Keratinocyte (primary cell): ENCODE measurements around the gene DACH1. TPM values are rescaled to one million over a fixed set of nuclear protein-coding genes. Genes with fewer than 3 reads are reported as not detected.

Experiments
- DNase-seq: peaks from one replicate; pipeline ENCODE4 v3.0.0-alpha.2; 2011; ENCODE audit warnings: low read depth, missing footprints, low spot score
- FAIRE-seq: peaks from 2 replicates; lab custom pipeline; 2011; peaks lifted over from hg19 to GRCh38; lab: Jason Lieb, UNC
- H2AFZ ChIP-seq: 2 replicates; pipeline ENCODE4 v1.6.0; 2012; ENCODE audit warnings: low read length, control low read depth, inconsistent platforms; ENCODE audit not compliant: control insufficient read depth
- H3K27ac ChIP-seq: 2 replicates; pipeline ENCODE4 v1.5.1; 2011; ENCODE audit warnings: low read length; ENCODE audit not compliant: control insufficient read depth, insufficient read depth
- H3K27me3 ChIP-seq: 3 replicates; pipeline ENCODE4 v1.6.0; 2011; ENCODE audit warnings: low read length; ENCODE audit not compliant: control insufficient read depth, insufficient read depth; ENCODE audit errors: extremely low read depth
- H3K36me3 ChIP-seq, 2 experiments: 2 replicates in 1 of 2; 3 replicates in 1 of 2; pipeline ENCODE4 v1.5.1; 2011; ENCODE audit warnings: low read length in 2 of 2, mild to moderate bottlenecking in 1 of 2; ENCODE audit not compliant: control insufficient read depth in 2 of 2, insufficient read depth in 2 of 2; ENCODE audit errors: extremely low read depth in 1 of 2
- H3K4me1 ChIP-seq: 3 replicates; pipeline ENCODE4 v1.5.1; 2011; ENCODE audit warnings: low read length; ENCODE audit not compliant: control insufficient read depth, insufficient read depth; ENCODE audit errors: extremely low read depth
- H3K4me2 ChIP-seq: 3 replicates; pipeline ENCODE4 v1.6.0; 2011; ENCODE audit warnings: low read depth, low read length; ENCODE audit not compliant: control insufficient read depth, insufficient read depth; ENCODE audit errors: extremely low read depth
- H3K4me3 ChIP-seq, 3 experiments: fragments of 200-600 bp in 1 of 3; sonication (generic) in 1 of 3; 2 replicates in 2 of 3; 3 replicates in 1 of 3; pipeline ENCODE4 v1.5.1; 2011 to 2016; ENCODE audit warnings: low read length in 3 of 3, mild to moderate bottlenecking in 3 of 3, control low read depth in 2 of 3, inconsistent platforms in 1 of 3, low read depth in 1 of 3, mixed read lengths in 1 of 3, mixed run types in 1 of 3, moderate library complexity in 1 of 3; ENCODE audit not compliant: control insufficient read depth in 2 of 3, insufficient read depth in 2 of 3; ENCODE audit errors: extremely low read depth in 1 of 3
- H3K79me2 ChIP-seq: 2 replicates; pipeline ENCODE4 v1.6.0; 2012; ENCODE audit warnings: low read length; ENCODE audit not compliant: control insufficient read depth, insufficient read depth
- H3K9ac ChIP-seq: 3 replicates; pipeline ENCODE4 v1.6.0; 2011; ENCODE audit warnings: low read length; ENCODE audit not compliant: control insufficient read depth, insufficient read depth; ENCODE audit errors: extremely low read depth
- H3K9me1 ChIP-seq: 3 replicates; pipeline ENCODE4 v1.6.0; 2011; ENCODE audit warnings: low read length; ENCODE audit not compliant: control insufficient read depth, insufficient read depth; ENCODE audit errors: extremely low read depth
- H3K9me3 ChIP-seq: 2 replicates; pipeline ENCODE4 v1.5.1; 2012; ENCODE audit warnings: low read depth, low read length; ENCODE audit not compliant: control insufficient read depth
- H4K20me1 ChIP-seq: 3 replicates; pipeline ENCODE4 v1.6.0; 2011; ENCODE audit warnings: low read length; ENCODE audit not compliant: control insufficient read depth, insufficient read depth; ENCODE audit errors: extremely low read depth
- EZH2 ChIP-seq: IDR thresholded peaks from one replicate; pipeline ENCODE4 v1.6.1; 2012; ENCODE audit warnings: inconsistent platforms, mild to moderate bottlenecking, low read length, moderate library complexity
- dilution Hi-C: fragments of 300-500 bp; cut with MboI; formaldehyde crosslinking; loops from one replicate; pipeline ENCODE4 v1.7.0; 2020; ENCODE audit warnings: low sequenced_read_pairs; ENCODE audit not compliant: extremely low pct_ligation_motif_present
- polyA plus RNA-seq, 5 experiments: library from polyadenylated mRNA; depleted of rRNA in 3 of 5; stranded (reverse) in 3 of 5; stranded (forward) in 1 of 5; unstranded in 1 of 5; fragments of >200 nt; gene quantifications; 1 replicate in 1 of 5; 2 replicates in 3 of 5; 3 replicates in 1 of 5; pipeline versions ENCODE4 v1.2.1 to v1.2.3, GENCODE V29; 2011 to 2012; ENCODE audit warnings: missing spikeins in 2 of 5, low read depth in 1 of 5, low replicate concordance in 1 of 5
- TF ChIP-seq, protein P1 (sequence below), 3 experiments: IDR thresholded peaks in 1 of 3; conservative IDR thresholded peaks in 1 of 3; optimal IDR thresholded peaks in 1 of 3; 2 replicates in 2 of 3; 3 replicates in 1 of 3; pipeline versions ENCODE3 to v1.5.1; 2011; ENCODE audit warnings: low read length in 3 of 3, mild to moderate bottlenecking in 3 of 3, moderate library complexity in 2 of 3, control low read depth in 1 of 3, inconsistent platforms in 1 of 3; ENCODE audit not compliant: insufficient read depth in 2 of 3; ENCODE audit errors: extremely low read depth in 1 of 3

Gene DACH1
- polyA plus RNA-seq, 1 donor (not counting 4 experiments of a cell fraction or from before 2014, with no cell fraction given): not detected

DNA sequence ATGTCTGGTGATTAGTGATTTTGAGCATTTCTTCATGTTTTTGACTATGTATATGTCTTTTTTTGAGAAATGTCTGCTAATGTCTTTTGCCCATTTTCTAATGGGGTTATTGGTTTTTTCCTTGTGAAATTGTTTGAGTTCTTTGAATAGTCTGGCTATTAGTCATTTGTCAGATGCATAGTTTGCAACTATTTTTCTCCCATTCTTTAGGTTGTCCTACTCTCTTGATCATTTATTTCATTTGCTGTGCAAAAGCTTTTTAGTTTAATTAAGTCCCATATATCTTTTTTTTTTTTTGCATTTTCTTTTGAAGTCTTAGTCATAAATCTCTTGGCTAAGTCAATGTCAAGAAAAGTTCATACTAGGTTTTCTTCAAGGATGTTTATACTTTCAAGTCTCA, 449.8 kb downstream of the DACH1 start:
- Histone ChIP-seq H3K36me3 (no peaks in the 10 kb centered on the region), H3K9me3 (no peaks in the 10 kb centered on the region), H3K27ac (no peak overlapping the region), H3K79me2 (no peaks in the 10 kb centered on the region), H3K4me1 (no peaks in the 10 kb centered on the region), H3K4me2 (no peak overlapping the region), H3K9me1 (no peaks in the 10 kb centered on the region), H3K27me3 (no peaks in the 10 kb centered on the region), H4K20me1 (no peaks in the 10 kb centered on the region), H2AFZ (no peak overlapping the region), H3K9ac (no peak overlapping the region), H3K4me3 (no peak overlapping the region)
- FAIRE-seq (no peak), DNase-seq (no peak)
- dilution Hi-C loops: no loop called here
- TF ChIP-seq EZH2: no peak
- TF ChIP-seq, protein P1, sequence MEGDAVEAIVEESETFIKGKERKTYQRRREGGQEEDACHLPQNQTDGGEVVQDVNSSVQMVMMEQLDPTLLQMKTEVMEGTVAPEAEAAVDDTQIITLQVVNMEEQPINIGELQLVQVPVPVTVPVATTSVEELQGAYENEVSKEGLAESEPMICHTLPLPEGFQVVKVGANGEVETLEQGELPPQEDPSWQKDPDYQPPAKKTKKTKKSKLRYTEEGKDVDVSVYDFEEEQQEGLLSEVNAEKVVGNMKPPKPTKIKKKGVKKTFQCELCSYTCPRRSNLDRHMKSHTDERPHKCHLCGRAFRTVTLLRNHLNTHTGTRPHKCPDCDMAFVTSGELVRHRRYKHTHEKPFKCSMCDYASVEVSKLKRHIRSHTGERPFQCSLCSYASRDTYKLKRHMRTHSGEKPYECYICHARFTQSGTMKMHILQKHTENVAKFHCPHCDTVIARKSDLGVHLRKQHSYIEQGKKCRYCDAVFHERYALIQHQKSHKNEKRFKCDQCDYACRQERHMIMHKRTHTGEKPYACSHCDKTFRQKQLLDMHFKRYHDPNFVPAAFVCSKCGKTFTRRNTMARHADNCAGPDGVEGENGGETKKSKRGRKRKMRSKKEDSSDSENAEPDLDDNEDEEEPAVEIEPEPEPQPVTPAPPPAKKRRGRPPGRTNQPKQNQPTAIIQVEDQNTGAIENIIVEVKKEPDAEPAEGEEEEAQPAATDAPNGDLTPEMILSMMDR (optimal IDR thresholded peaks at IDR 0.05 in 1 of 3, IDR thresholded peaks at IDR 0.05 in 1 of 3, conservative IDR thresholded peaks at IDR 0.05 in 1 of 3; ENCODE audit: extremely low read depth in 1 of 3, insufficient read depth in 2 of 3, low read length in 3 of 3): no peak

DNA sequence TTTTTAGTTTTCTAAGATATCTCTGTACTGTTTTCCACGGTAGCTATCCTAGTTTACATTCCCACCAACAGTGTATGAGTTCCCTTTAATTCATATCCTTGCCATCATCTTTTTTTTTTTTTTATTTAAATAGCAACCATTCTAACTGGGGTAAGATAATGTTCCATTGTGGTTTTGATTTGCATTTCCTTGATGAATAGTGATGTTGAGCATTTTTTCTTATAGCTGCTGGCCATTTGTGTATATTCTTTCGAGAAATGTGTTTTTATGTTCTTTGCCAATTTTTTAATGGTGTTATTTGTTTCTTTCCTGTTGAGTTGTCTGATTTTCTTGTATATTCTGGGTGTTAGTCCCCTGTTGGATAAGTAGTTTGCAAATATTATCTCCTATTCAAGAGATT, 454.8 kb downstream of the DACH1 start:
- no peaks in the 10 kb centered on the region for H3K36me3 ChIP-seq
- H3K4me2 ChIP-seq: no peak overlapping the region
- no peak for TF ChIP-seq EZH2
- TF ChIP-seq, protein P1 (optimal IDR thresholded peaks at IDR 0.05 in 1 of 3, IDR thresholded peaks at IDR 0.05 in 1 of 3, conservative IDR thresholded peaks at IDR 0.05 in 1 of 3; ENCODE audit: extremely low read depth in 1 of 3, insufficient read depth in 2 of 3, low read length in 3 of 3): no peak
- no peaks in the 10 kb centered on the region for H3K9me3 ChIP-seq
- H3K4me3 ChIP-seq: no peak overlapping the region
- no peaks in the 10 kb centered on the region for H3K9me1 ChIP-seq
- no peaks in the 10 kb centered on the region for H4K20me1 ChIP-seq
- H3K27ac ChIP-seq: no peak overlapping the region
- no peak overlapping the region for H2AFZ ChIP-seq
- H3K9ac ChIP-seq: no peak overlapping the region
- dilution Hi-C loops: no loop called here
- H3K27me3 ChIP-seq: no peaks in the 10 kb centered on the region
- H3K79me2 ChIP-seq: no peaks in the 10 kb centered on the region
- DNase-seq: no peak
- FAIRE-seq: no peak
- no peaks in the 10 kb centered on the region for H3K4me1 ChIP-seq
